Adipose tissue (tissue), 3 donors: ENCODE data around the gene TUSC2. TPM values are rescaled to one million over a fixed set of nuclear protein-coding genes. Genes with fewer than 3 reads are reported as not detected.
A peak's percentile ranks its signal among the peaks of the same experiment; 100 is the strongest.

Experiments used
- H3K27ac ChIP-seq: one replicate; pipeline ENCODE4 v1.5.1; 2013; ENCODE audit warnings: low read depth, low read length
- WGBS, 3 donors: extraction: QIAGEN DNeasy Blood & Tissue Kit; methylation state at CpG; one replicate each; pipeline ENCODE4 v1.1.7; 2013; 5-methylcytosine and 5-hydroxymethylcytosine counted together
- polyA plus RNA-seq, 3 donors: library from polyadenylated mRNA; stranded (reverse); fragments of 200-250 nt; gene quantifications; one replicate each; pipeline ENCODE4 v1.2.3, GENCODE V29; 2013
- donor health status: healthy with polysubstance abuse.
- donor health status: Bipolar disorder and iron deficiency.
- donor health status: healthy.

TUSC2 gene
- polyA plus RNA-seq, 3 donors, result 26.3 to 56.5 (median 31.2) TPM

- WGBS, 3 donors, result 1 to 15% (median 1%) methylated on average over 66 to 85 of the region's 85 CpGs
These were observed 12.7 kb upstream of the TUSC2 start, which contains the start of gene RASSF1 for GRCh38 chr3:50340448-50341329. RASSF1 (minus strand) TSS chr3:50340836; CDS start chr3:50340805, 31 bp downstream.

DNA sequence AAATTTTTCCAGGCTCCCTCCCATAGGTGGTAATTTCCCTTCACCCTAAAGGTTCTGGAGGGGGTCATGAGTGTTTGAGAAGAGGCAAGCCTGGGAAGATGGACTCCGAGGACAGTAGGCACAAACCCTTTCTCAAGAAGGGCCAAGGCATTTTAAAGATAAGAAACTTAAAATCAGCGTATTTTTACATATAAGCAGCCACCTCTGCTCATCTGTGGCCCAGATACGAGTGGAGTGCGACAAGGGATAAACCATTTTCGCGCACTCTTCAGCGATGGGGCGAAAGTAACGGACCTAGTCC, 12.1 kb upstream of the TUSC2 start:
- 9 to 58% (median 22%) methylated on average over 9 of the region's 9 CpGs for WGBS, 3 donors
- peak overlapping the region; percentile 47 for H3K27ac ChIP-seq

More at GRCh38 chr3:50340448-50341329, 12.7 kb upstream of the TUSC2 start, which contains the start of gene RASSF1:
- peak within 1 kb of the TSS; percentile 47 for H3K27ac ChIP-seq

DNA sequence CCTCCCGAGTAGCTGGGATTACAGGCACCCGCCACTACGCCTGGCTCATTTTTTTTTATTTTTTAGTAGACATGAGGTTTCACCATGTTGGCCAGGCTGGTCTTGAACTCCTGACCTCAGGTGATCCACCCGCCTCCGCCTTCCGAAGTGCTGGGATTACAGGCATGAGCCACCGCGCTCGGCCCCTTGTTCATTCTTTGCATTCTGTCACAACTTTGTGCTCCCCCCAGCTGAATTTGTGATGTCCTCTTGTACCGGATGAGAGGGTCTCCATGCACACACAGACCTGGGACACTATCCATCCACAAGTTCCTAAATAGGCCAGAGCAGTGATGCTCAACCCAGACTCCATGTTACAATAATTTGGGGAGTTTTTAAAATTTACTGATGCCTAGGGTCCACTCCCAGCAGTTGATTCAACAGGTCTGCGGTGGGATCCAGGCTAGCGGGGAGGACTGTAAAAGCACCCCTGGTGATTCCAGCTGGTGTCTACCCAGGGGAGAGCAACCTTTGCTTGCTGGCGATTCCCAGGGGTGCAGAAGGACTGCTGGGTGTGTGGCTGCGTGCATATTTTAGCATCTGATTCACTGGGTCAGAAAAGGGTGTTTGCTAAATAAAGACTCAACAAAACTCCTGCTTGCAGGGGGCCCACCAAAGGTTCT, 11.6 kb upstream of the TUSC2 start:
- peak overlapping the region; percentile 36 for H3K27ac ChIP-seq
- WGBS, 3 donors, result 51 to 88% (median 69%) methylated on average over 14 of the region's 14 CpGs

DNA sequence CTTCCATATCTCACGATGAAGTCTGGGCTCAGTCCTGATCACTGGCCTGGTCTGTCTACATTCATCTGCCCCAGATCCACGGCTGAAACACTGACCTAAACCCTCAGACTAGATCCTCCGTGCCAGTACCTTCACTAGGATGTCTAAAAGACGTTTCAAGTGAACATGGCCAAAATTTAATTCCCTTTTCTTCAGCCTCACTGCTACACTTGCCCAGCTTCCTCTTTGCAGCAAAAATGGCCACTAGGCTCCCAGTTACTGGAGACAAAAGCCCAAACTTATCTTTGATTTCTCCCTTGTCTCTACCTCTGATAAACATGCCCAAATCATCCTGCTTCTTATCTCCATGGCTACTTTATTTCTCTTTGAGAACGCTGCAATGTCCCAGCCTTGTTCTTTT, 10.9 kb upstream of the TUSC2 start:
- 38 to 80% (median 43%) methylated on average over 5 of the region's 5 CpGs for WGBS, 3 donors
- peak overlapping the region; percentile 51 for H3K27ac ChIP-seq

GRCh38 chr3:50337175-50337861, 9.3 kb upstream of the TUSC2 start:
- peak overlapping the region; percentile 98 for H3K27ac ChIP-seq
- 0% methylated on average over 70 to 79 of the region's 79 CpGs for WGBS, 3 donors

- peak overlapping the region; percentile 73 for H3K27ac ChIP-seq
- WGBS, 3 donors, result 1 to 2% (median 2%) methylated on average over 26 to 31 of the region's 31 CpGs
These were observed 8.6 kb upstream of the TUSC2 start for GRCh38 chr3:50336452-50337174.

DNA sequence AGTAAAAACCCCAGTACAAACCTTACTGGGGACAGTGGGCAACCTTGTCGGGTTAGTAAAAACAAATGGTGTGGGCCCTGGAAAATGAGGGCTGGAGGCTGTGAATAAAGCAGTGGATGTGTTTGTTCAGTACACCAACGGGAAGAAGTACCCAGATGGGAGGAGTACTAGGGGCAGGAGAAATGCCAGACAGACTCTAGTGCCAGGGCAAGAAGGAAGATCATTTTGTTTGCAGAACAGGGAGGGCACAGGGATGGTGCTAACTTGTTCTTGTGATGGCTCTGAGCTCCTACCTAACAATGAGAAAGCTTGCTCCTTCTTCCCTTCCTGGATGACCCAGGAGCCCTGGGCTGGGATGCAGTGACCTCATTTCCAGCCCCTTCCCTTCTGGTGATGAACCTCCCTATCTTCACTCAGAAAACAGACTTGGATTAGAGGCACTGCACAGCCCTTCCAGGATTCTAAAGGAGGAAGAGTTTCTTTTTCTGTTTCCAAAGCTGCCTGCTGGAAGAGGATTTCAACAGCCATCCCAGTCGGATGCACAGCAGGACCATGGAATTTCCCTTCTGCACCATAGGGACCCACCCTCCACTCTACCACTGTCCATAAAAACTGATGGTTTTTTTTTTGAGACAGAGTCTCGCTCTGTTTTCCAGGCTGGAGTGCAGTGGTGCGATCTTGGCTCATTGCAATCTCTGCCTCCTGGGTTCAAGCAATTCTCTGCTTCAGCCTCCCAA, 6.5 kb upstream of the TUSC2 start:
- H3K27ac ChIP-seq, result no peak overlapping the region
- WGBS, 3 donors, result 53 to 65% (median 55%) methylated on average over 5 of the region's 5 CpGs

DNA sequence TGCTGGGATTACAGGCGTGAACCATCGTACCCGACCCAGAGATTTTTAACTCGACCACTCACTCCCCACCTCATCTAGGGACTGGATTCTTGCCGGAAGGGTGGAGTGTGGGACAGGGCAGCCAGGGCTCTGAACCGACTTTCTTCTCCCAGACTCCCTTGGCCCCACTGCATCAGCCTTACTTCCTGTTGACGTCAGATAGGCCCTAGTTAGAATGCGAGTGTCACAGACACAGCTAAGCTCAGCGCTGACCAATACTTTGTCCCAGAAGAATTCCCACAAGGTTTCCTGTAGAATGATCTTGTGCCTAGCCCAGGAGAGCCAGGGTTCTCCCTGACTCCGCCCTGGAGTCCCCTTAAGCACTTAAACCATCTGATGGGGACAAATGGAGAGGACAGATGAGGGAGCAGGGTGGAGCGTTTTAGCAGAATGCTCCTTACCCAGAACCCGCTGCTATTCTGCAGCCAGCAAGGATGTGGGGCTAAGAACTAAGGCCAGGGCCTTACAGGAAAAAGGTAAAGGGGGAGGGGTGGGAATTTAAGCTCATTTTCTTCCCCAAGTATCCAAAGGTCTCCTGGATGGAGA, 5.8 kb upstream of the TUSC2 start:
- 39 to 63% (median 49%) methylated on average over 12 of the region's 12 CpGs for WGBS, 3 donors
- H3K27ac ChIP-seq, result no peak overlapping the region

DNA sequence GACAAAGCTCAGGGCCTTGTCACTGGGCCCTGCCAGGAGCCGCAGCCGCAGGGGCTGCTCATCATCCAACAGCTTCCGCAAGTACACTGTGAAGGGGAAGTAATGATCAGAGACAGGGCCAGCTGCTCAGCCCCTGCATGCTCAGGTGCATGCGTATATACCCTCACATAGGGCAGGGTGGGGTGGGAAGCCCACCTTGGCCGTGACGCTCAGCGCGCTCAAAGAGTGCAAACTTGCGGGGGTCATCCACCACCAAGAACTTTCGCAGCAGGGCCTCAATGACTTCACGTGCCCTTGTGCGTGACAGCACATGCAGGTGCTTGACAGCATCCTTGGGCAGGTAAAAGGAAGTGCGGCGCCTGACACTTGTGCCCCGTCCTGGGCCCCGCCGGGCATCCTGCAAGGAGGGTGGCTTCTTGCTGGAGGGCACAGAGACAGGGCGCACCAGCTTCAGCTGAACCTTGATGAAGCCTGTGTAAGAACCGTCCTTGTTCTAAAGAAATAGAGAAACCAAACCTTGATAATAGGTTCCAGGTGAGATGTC, 3.4 kb upstream of the TUSC2 start:
- 93 to 97% (median 94%) methylated on average over 19 of the region's 19 CpGs for WGBS, 3 donors
- no peak overlapping the region for H3K27ac ChIP-seq

DNA sequence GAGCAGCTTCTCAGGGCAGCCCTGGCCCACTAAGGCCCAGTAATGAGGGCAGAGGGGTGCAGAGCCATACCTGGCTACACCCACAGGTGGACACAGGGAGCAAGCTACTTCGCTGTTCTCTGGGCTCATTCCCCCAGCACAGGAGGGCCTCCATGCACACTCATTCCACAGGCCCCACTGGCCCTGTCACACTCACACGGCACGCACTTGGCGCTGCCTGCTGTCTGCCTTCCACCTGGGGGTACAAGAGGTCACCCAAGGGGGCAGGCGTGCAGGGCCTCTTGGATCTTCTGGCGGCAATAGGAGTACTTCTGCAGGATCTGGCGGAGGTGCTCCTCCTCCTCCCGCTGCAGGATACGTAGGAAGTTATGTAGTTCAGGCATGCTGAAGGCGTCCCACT, 2.3 kb upstream of the TUSC2 start:
- WGBS, 3 donors, result 91 to 94% (median 92%) methylated on average over 10 of the region's 10 CpGs
- H3K27ac ChIP-seq, result no peak overlapping the region

DNA sequence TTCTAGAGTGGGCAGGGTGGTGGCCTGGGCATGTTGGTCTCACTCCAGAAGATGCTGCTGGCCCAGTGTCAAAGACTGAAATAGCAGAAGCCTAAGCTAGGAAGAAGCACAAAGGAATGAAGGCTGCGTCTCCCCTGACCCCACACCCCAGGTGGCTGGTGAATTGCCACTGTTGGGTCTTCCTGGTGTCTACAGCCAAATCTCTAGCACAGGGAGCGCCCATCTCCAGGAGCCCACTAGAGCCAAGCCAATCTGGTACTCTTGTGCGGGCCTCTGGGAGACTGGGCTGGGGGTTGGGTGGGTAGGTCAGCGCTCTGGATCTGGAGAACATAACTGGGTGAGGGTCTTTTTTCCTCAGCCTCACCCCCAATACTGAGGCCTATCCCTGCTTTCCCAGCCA, 894 bp downstream of the TUSC2 start:
- 58 to 72% (median 69%) methylated on average over 4 of the region's 4 CpGs for WGBS, 3 donors

DNA sequence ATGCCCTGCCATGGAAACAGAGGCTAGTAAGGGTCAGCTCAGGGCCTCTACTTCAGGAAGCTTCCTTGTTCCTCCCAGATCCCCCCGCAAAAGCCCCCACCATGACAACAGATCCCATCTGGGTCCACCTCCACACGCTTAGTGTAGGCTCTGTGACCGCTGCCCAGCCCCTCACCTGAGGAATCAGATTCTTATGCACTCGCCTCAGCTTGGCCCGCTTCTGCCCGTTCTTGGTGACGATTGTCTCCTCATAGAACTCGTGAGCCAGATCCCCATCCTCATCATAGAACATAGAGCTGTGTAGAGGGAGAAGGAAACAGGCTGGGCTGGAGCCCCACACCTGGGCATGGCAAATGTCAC, 1.9 kb downstream of the TUSC2 start:
- WGBS, 3 donors, result 89 to 91% (median 90%) methylated on average over 8 of the region's 8 CpGs
- H3K27ac ChIP-seq, result no peak overlapping the region

More for the DNA sequence above, 894 bp downstream of the TUSC2 start:
- H3K27ac ChIP-seq, result no peak overlapping the region

GRCh38 chr3:50325497-50326181, 2.4 kb downstream of the TUSC2 start:
- WGBS, 3 donors, result 83 to 89% (median 84%) methylated on average over 11 of the region's 11 CpGs
- no peak overlapping the region for H3K27ac ChIP-seq

DNA sequence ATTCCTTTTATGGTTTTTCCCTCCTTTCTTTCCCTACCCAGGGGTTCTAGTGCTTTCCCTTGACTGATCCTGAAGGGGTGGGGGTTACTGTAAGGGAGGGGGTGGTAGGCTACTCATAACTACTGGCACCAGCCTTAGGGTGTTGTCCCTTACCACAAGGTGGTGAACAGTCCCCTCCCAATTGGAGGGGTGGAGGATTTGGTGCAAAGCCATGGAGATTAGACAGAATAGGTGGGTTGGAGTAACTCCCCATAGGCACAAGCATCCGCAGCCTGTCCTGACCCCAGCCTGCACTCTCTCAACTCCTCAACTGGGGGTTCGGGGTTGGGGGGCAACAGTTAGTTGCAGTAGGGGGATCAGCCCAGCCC, 2.9 kb downstream of the TUSC2 start:
- WGBS, 3 donors, result 86 to 91% (median 88%) methylated on average over 2 of the region's 2 CpGs
- no peak overlapping the region for H3K27ac ChIP-seq

DNA sequence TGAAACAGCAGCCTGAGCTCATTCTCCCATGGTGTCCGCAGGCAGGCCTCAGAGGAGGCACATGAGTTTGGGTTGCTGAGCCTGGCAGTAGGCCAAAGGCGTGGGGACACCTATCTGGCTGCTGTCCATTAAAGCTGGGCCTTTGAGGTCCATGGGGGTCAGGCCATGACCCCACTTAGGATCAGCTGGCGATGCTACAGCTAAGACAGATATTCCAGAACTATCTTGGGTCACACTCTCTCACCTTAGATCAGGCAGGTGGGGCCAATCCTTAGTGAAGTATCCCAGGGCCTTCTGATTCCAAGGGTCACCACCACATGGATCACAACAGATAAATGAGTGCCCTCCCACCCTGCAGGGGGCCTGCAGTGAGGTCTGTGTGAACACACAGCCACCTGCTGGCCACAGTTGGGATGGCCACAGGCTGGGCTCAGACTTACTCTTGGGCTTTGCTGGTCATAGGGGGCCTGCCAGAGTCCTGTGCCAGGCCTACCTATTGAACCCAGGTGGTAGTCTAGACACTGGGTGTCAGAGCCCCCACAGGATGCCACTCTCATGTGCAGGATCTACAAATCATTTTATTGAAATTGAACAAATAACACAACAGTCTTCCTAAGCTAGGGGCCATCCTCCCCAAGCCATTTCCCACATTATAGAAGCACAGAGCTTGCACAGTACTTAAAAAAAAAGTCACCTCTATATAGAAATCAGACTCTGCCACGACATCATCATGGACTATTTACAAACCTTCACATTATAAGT, 3.5 kb downstream of the TUSC2 start:
- H3K27ac ChIP-seq, result no peak overlapping the region
- 44 to 53% (median 51%) methylated on average over 4 of the region's 4 CpGs for whole genome bisulfite sequencing, 3 donors

GRCh38 chr3:50323614-50324199, 4.3 kb downstream of the TUSC2 start:
- H3K27ac ChIP-seq, result peak overlapping the region; percentile 49
- 40 to 79% (median 40%) methylated on average over 5 of the region's 5 CpGs for WGBS, 3 donors
